Activated CD8-positive, alpha-beta T cell treated with anti-CD3 and anti-CD28 coated beads for 36 hours (primary cell): ENCODE measurements around the gene ZFHX3. TPM values are rescaled to one million over a fixed set of nuclear protein-coding genes. Genes with fewer than 3 reads are reported as not detected.

Experiments
- ATAC-seq: fragments of 200-7000 bp; cut with Tn5 transposase; one replicate; pipeline ENCODE4 v1.10.0; 2021; ENCODE audit warnings: mild to moderate bottlenecking, moderate library complexity
- CTCF ChIA-PET: fragments of 350-600 bp; sonication (Branson Sonifier 250); formaldehyde crosslinking; loops from one replicate; lab custom pipeline; 2021; ENCODE audit warnings: antibody characterized with exemption; lab: Charles Lee
- POLR2A ChIA-PET: fragments of 350-600 bp; sonication (Branson Sonifier 250); formaldehyde crosslinking; loops from one replicate; lab custom pipeline; 2021; ENCODE audit warnings: antibody characterized with exemption; lab: Charles Lee
- DNase-seq: peaks from one replicate; pipeline ENCODE4 v3.0.0-alpha.2; 2020
- H3K27ac Mint-ChIP-seq: one replicate; pipeline ENCODE4 v1.8.0; 2021; ENCODE audit warnings: mild to moderate bottlenecking, mixed read lengths
- H3K27me3 Mint-ChIP-seq: one replicate; pipeline ENCODE4 v1.8.0; 2021; ENCODE audit warnings: mixed read lengths
- H3K36me3 Mint-ChIP-seq: one replicate; pipeline ENCODE4 v1.8.0; 2021; ENCODE audit warnings: low read depth, mixed read lengths
- H3K4me1 Mint-ChIP-seq: one replicate; pipeline ENCODE4 v1.8.0; 2021; ENCODE audit warnings: low read depth, mixed read lengths
- H3K4me3 Mint-ChIP-seq: one replicate; pipeline ENCODE4 v1.8.0; 2021; ENCODE audit warnings: mild to moderate bottlenecking, moderate library complexity, mixed read lengths
- H3K9me3 Mint-ChIP-seq: one replicate; pipeline ENCODE4 v1.8.0; 2021; ENCODE audit warnings: mixed read lengths
- CTCF ChIP-seq: fragments of 200-600 bp; IDR thresholded peaks from one replicate; pipeline ENCODE4 v1.8.0; 2022; ENCODE audit warnings: antibody characterized with exemption, mild to moderate bottlenecking
- intact Hi-C: fragments of 100-400 bp; cut with micrococcal nuclease; formaldehyde crosslinking; loops from one replicate; pipeline ENCODE4 v1.10.0; 2022
- total RNA-seq, 2 experiments: library from RNA; stranded (reverse); gene quantifications; one replicate each; pipeline ENCODE4 v1.2.3, GENCODE V29; 2021

ZFHX3 gene
- total RNA-seq, 2 experiments from 2014 or later: 0.16 to 0.25 TPM

GRCh38 chr16:72972878-72973571 lies 74.9 kb downstream of the ZFHX3 start:
- H3K27me3 Mint-ChIP-seq: no peaks in the 10 kb centered on the region
- no peak for TF ChIP-seq CTCF
- POLR2A ChIA-PET: no interaction called here
- H3K27ac Mint-ChIP-seq: no peak overlapping the region
- CTCF ChIA-PET: no interaction called here
- intact Hi-C loops: no loop called here
- DNase-seq (no peak), ATAC-seq (no peak)
- H3K4me1 Mint-ChIP-seq: no peaks in the 10 kb centered on the region
- H3K4me3 Mint-ChIP-seq: no peak overlapping the region
- no peaks in the 10 kb centered on the region for H3K36me3 Mint-ChIP-seq
- no peaks in the 10 kb centered on the region for H3K9me3 Mint-ChIP-seq

- Mint-ChIP-seq H3K27ac (no peak overlapping the region), H3K27me3 (no peaks in the 10 kb centered on the region), H3K4me1 (no peaks in the 10 kb centered on the region), H3K36me3 (no peaks in the 10 kb centered on the region), H3K4me3 (no peak overlapping the region), H3K9me3 (no peaks in the 10 kb centered on the region)
- ATAC-seq (no peak), DNase-seq (no peak)
- ChIA-PET POLR2A (no interaction called here), CTCF (interaction anchor here (0.7 kb wide), 1 partner anchor 10 kb away, joined by 3 read pairs; no protein-coding TSS in a partner anchor)
- TF ChIP-seq CTCF: no peak
- intact Hi-C loops: no loop called here
These were observed 76.6 kb downstream of the ZFHX3 start for GRCh38 chr16:72971370-72971769.

GRCh38 chr16:72970656-72971055 lies 77.3 kb downstream of the ZFHX3 start:
- CTCF ChIA-PET: interaction anchor here (0.7 kb wide), 1 partner anchor 9 kb away, joined by 3 read pairs; no protein-coding TSS in a partner anchor
- Mint-ChIP-seq H3K27ac (no peak overlapping the region), H3K4me1 (no peaks in the 10 kb centered on the region), H3K9me3 (no peaks in the 10 kb centered on the region), H3K27me3 (no peaks in the 10 kb centered on the region), H3K4me3 (no peak overlapping the region), H3K36me3 (no peaks in the 10 kb centered on the region)
- ATAC-seq: no peak
- POLR2A ChIA-PET: no interaction called here
- DNase-seq: no peak
- intact Hi-C loops: no loop called here
- no peak for TF ChIP-seq CTCF

- intact Hi-C loops: no loop called here
- ChIA-PET POLR2A (no interaction called here), CTCF (no interaction called here)
- Mint-ChIP-seq H3K36me3 (no peaks in the 10 kb centered on the region), H3K4me3 (no peak overlapping the region), H3K27me3 (no peaks in the 10 kb centered on the region), H3K27ac (no peak overlapping the region), H3K4me1 (no peaks in the 10 kb centered on the region), H3K9me3 (no peaks in the 10 kb centered on the region)
- DNase-seq (no peak), ATAC-seq (no peak)
- no peak for TF ChIP-seq CTCF
These were observed 78.1 kb downstream of the ZFHX3 start for GRCh38 chr16:72969812-72970211.

GRCh38 chr16:72969146-72969545 lies 78.8 kb downstream of the ZFHX3 start:
- DNase-seq (no peak), ATAC-seq (no peak)
- Mint-ChIP-seq H3K9me3 (no peaks in the 10 kb centered on the region), H3K27ac (no peak overlapping the region), H3K27me3 (no peaks in the 10 kb centered on the region), H3K4me1 (no peaks in the 10 kb centered on the region), H3K4me3 (no peak overlapping the region), H3K36me3 (no peaks in the 10 kb centered on the region)
- ChIA-PET CTCF (no interaction called here), POLR2A (no interaction called here)
- no peak for TF ChIP-seq CTCF
- intact Hi-C loops: no loop called here
